ENCODE measurements around the gene NKIRAS2. TPM values are rescaled to one million over a fixed set of nuclear protein-coding genes. Genes with fewer than 3 reads are reported as not detected.

The NKIRAS2 gene
- total RNA-seq, 1 experiment from 2014 or later = 22.4 TPM

GRCh38 chr17:42071810-42072209 lies 51.9 kb downstream of the NKIRAS2 start:
- intact Hi-C loops (cut with micrococcal nuclease; ENCODE audit: unreplicated experiment) = no loop called here
- ChIA-PET POLR2A (no interaction called here), CTCF (no interaction called here)
- Histone ChIP-seq H3K9me3 (ENCODE audit: control insufficient read depth, insufficient read depth, low read depth, low read length) (no peaks in the 10 kb centered on the region), H3K4me3 (ENCODE audit: low read depth in 2 of 2, low read length in 2 of 2) (no peak overlapping the region), H3K36me3 (ENCODE audit: control insufficient read depth, insufficient read depth, low read length) (no peaks in the 10 kb centered on the region), H3K27me3 (ENCODE audit: control insufficient read depth, insufficient read depth, low read length) (no peaks in the 10 kb centered on the region), H3K4me1 (ENCODE audit: control insufficient read depth, insufficient read depth, low read length) (peaks cover 4% of the 10 kb centered on the region; the same call in 1 of the 2 replicates), H3K27ac (ENCODE audit: low read length) (no peak overlapping the region)
- no peak for TF ChIP-seq SIN3A (IDR thresholded peaks at IDR 0.05; ENCODE audit: borderline replicate concordance, insufficient read depth, low read depth, low read length)
- TF ChIP-seq CTCF (IDR thresholded peaks at IDR 0.05) = no peak
- TF ChIP-seq REST (IDR thresholded peaks at IDR 0.05; ENCODE audit: insufficient read depth in 1 of 2, low read depth in 2 of 2, low read length in 1 of 2) = no peak
- no peak for TF ChIP-seq POLR2AphosphoS5 (IDR thresholded peaks at IDR 0.05; ENCODE audit: low read depth, low read length)
- no peak for TF ChIP-seq TCF7L2 (IDR thresholded peaks at IDR 0.05; ENCODE audit: low read depth, low read length)
- ATAC-seq (no peak), DNase-seq (ENCODE audit: low read depth, low spot score) (no peak)
- in situ Hi-C loops (cut with HindIII; ENCODE audit: low pct_unique_long_range_greater_than_20kb, low sequenced_read_pairs) = no loop called here
- no TSS peak for BruUV-seq (replicated peaks)

GRCh38 chr17:42072323-42073187 lies 52.7 kb downstream of the NKIRAS2 start:
- Histone ChIP-seq H3K27ac (ENCODE audit: low read length) (no peak overlapping the region), H3K4me3 (ENCODE audit: low read depth in 2 of 2, low read length in 2 of 2) (peak overlapping the region in 1 of 2 experiments; percentile 24; a peak in 2 of 4 replicates), H3K36me3 (ENCODE audit: control insufficient read depth, insufficient read depth, low read length) (no peaks in the 10 kb centered on the region), H3K4me1 (ENCODE audit: control insufficient read depth, insufficient read depth, low read length) (peaks cover 4% of the 10 kb centered on the region; the same call in 1 of the 2 replicates), H3K27me3 (ENCODE audit: control insufficient read depth, insufficient read depth, low read length) (no peaks in the 10 kb centered on the region), H3K9me3 (ENCODE audit: control insufficient read depth, insufficient read depth, low read depth, low read length) (no peaks in the 10 kb centered on the region)
- POLR2A ChIA-PET = no interaction called here
- CTCF ChIA-PET = no interaction called here
- intact Hi-C loops (cut with micrococcal nuclease; ENCODE audit: unreplicated experiment) = no loop called here
- no TSS peak for BruUV-seq (replicated peaks)
- in situ Hi-C loops (cut with HindIII; ENCODE audit: low pct_unique_long_range_greater_than_20kb, low sequenced_read_pairs) = no loop called here
- ATAC-seq (peak; percentile 68), DNase-seq (ENCODE audit: low read depth, low spot score) (no peak)
- TF ChIP-seq TCF7L2 (IDR thresholded peaks at IDR 0.05; ENCODE audit: low read depth, low read length) = no peak
- no peak for TF ChIP-seq CTCF (IDR thresholded peaks at IDR 0.05)
- TF ChIP-seq REST (IDR thresholded peaks at IDR 0.05; ENCODE audit: insufficient read depth in 1 of 2, low read depth in 2 of 2, low read length in 1 of 2) = no peak
- no peak for TF ChIP-seq SIN3A (IDR thresholded peaks at IDR 0.05; ENCODE audit: borderline replicate concordance, insufficient read depth, low read depth, low read length)
- no peak for TF ChIP-seq POLR2AphosphoS5 (IDR thresholded peaks at IDR 0.05; ENCODE audit: low read depth, low read length)
